NCI-H345 treated with DMSO at 0.1 percent for 48 hours (cell line): ENCODE results near the gene MBD3L1.

ENCODE experiments used
- DNase-seq: peaks from one replicate; lab custom pipeline; 2025; ENCODE audit not compliant: unreplicated experiment; lab: John Stamatoyannopoulos, UW

Gene MBD3L1

GRCh38 chr19:8880868-8881488 is 48.8 kb downstream of the MBD3L1 start:
- no peak for DNase-seq

- DNase-seq: no peak
These were observed 49.3 kb downstream of the MBD3L1 start for GRCh38 chr19:8881512-8881911.

- no peak for DNase-seq
These were observed 52.2 kb downstream of the MBD3L1 start for GRCh38 chr19:8884416-8884815.

- DNase-seq: no peak
These were observed 55.2 kb downstream of the MBD3L1 start for GRCh38 chr19:8887364-8887763.

- DNase-seq: no peak
These were observed 58.1 kb downstream of the MBD3L1 start for GRCh38 chr19:8890260-8890659.
